Muscle of leg (tissue), 11 donors: ENCODE results near the gene NFATC2. TPM values are rescaled to one million over a fixed set of nuclear protein-coding genes. Genes with fewer than 3 reads are reported as not detected.

ENCODE experiments used
- DNase-seq: peaks from one replicate; pipeline ENCODE4 v3.0.0; 2013
- H3K27ac ChIP-seq: one replicate; pipeline ENCODE4 v1.5.1; 2013; ENCODE audit warnings: mild to moderate bottlenecking, low read length, control low read depth
- H3K27me3 ChIP-seq: one replicate; pipeline ENCODE4 v1.6.1; 2013; ENCODE audit warnings: low read length; ENCODE audit not compliant: control insufficient read depth, insufficient read depth
- H3K36me3 ChIP-seq: one replicate; pipeline ENCODE4 v1.6.1; 2013; ENCODE audit warnings: low read length; ENCODE audit not compliant: control insufficient read depth, insufficient read depth
- H3K4me1 ChIP-seq: one replicate; pipeline ENCODE4 v1.6.1; 2013; ENCODE audit warnings: low read length; ENCODE audit not compliant: control insufficient read depth, insufficient read depth
- H3K4me3 ChIP-seq: one replicate; pipeline ENCODE4 v1.5.1; 2013; ENCODE audit warnings: low read length, control low read depth
- H3K9me3 ChIP-seq: replicated peaks from 2 replicates; pipeline ENCODE4 v1.6.1; 2013; ENCODE audit warnings: low read depth, low read length; ENCODE audit not compliant: control insufficient read depth
- WGBS: methylation state at CpG from one replicate; pipeline ENCODE4 v1.1.5; 2013; ENCODE audit warnings: missing lambda C conversion rate; ENCODE audit not compliant: insufficient coverage; 5-methylcytosine and 5-hydroxymethylcytosine counted together
- polyA plus RNA-seq, 8 donors: library from polyadenylated mRNA; unstranded; fragments of 120-200 nt; gene quantifications; one replicate each; pipeline versions ENCODE4 v1.2.1 to v1.2.3, GENCODE V29; 2013; ENCODE audit warnings: inconsistent platforms in 1 of 8, low replicate concordance in 1 of 8; ENCODE audit not compliant: insufficient read length in 8 of 8, insufficient read depth in 1 of 8
- total RNA-seq: library from RNA; stranded (reverse); fragments of 120-200 nt; gene quantifications from one replicate; pipeline ENCODE4 v1.2.4, GENCODE V29; 2013

Gene NFATC2
- total and polyA plus RNA-seq, 9 donors: 3.8 to 8.3 (median 5.7) TPM

DNA sequence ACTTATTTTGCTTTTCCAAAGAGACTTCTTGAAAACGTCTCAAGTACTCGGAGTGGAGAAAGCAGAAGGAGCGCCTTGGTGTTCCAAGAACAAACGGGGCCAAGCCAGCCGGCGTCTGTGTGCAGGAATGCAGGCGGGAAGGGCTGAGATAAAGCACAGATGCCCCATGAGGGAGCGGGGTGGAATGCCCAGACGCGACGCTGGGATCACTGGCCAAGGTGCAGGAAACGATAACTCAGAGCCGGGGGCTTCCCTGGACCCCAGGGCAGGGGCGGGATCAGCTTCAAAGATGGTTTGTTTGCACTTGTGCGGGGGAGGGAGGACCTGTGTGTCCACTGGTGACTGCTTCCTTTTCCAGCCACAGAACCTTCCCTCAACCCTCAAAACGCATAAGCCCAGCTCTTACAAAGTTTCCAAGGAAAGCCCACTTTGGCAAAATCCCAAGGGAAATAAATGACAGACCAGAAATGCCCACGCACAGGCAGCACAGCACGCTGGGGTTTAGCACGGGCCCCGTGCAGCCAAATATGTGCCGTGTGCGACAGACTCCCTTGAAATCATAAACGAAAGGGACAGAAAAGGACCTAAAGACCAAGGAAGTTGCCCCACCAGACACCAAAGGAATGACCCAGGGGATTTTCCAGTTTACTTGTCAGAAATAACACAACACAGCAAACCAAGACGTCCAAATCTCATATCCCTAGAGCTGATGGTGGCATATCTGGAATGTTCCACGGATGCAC, 113.9 kb downstream of the NFATC2 start:
- H3K9me3 ChIP-seq: no peaks in the 10 kb centered on the region
- H3K36me3 ChIP-seq: peaks cover 28% of the 10 kb centered on the region
- no peaks in the 10 kb centered on the region for H3K27me3 ChIP-seq
- peak; percentile 93 for DNase-seq
- H3K4me1 ChIP-seq: peaks cover 28% of the 10 kb centered on the region
- H3K27ac ChIP-seq: peak overlapping the region; percentile 62
- 36% methylated on average over 19 of the region's 25 CpGs for WGBS
- no peak overlapping the region for H3K4me3 ChIP-seq

GRCh38 chr20:51427651-51428291, 114.7 kb downstream of the NFATC2 start:
- no peak for DNase-seq
- Histone ChIP-seq H3K36me3 (peaks cover 23% of the 10 kb centered on the region), H3K9me3 (no peaks in the 10 kb centered on the region), H3K27me3 (no peaks in the 10 kb centered on the region), H3K27ac (peak overlapping the region; percentile 62), H3K4me1 (peaks cover 28% of the 10 kb centered on the region), H3K4me3 (no peak overlapping the region)
- WGBS: 40% methylated on average over 9 of the region's 14 CpGs

DNA sequence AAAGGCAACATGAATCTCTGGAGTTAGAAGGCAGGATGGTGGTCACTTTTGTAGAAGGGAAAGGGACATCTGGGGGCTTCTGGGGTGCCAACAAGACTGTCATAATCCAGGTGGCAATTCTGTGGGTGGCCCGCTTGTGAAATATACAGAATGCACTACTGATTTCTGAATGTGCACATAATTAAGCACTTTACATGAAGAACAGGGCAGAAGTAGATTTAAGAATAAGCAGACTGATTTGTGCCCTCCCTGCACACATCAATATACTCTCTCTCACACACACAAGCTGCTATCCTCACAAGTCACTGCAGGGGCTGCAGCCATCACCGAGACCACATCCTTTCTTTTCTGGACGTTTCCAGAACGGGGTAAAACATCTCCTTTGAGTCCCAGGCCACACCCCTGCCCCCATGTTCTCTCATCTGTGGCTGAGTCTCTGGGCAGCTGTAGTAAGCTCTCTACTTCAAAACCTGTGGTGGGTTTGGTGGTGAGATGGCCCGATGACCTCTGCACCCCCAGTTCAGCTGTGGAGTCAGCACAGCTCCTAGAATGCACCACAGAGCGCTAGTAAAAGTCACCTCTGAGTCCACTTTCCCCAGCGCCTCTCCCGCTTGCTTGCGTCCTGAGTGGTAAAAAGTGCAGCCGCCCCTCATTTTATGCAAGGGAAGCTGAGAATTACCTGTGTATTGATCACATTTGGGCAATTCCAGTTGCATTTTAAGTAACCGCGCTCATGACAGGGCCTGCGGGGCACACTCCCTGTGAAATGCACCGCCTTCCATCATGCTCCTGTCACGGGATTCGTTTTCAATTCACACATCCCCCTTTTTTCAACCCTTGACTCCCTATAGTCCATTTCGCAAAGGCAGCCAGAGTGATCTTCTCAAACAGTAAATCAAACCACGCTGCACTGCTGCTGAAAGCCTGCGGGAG, 115.5 kb downstream of the NFATC2 start:
- DNase-seq: no peak
- H3K27ac ChIP-seq: no peak overlapping the region

DNA sequence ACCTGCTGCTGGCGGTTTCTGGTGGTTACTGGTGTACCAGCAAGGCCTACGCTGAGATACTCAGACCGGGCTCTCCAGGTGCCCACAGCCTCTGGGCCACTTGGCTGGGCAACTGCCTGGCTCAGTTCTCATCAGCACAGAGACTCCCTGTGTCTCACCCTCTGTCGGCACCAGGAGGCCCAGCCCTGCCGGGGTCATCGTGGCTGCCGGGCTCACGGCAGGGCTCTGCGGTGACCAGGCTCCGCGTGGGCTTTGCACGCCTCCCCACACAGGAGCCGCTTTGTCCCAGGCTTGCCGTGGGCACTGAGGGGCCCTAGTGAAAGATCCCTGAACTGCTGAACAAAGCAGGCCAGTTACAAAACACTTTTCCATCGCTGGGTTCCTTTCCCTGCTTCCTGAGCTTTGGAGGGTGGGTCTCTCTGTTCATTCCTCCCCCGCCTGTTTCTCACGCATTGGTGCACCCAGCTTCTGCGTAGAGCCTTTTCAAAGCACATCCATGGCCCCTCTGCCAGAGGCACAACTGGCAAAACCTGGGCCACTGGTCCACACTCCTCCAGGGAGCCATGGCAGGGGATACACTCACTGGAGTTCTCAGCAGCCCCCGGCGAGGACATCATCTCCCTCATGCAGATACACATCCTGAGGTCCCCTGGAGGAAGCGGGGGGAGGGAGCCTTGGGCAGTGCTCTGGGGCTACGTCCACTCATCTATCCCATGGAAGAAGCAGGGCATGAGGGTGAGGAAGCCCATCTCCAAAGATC, 117.0 kb downstream of the NFATC2 start:
- H3K4me1 ChIP-seq: peaks cover 26% of the 10 kb centered on the region
- no peak overlapping the region for H3K4me3 ChIP-seq
- H3K27ac ChIP-seq: no peak overlapping the region
- no peaks in the 10 kb centered on the region for H3K9me3 ChIP-seq
- DNase-seq: no peak
- H3K36me3 ChIP-seq: peaks cover 13% of the 10 kb centered on the region
- no peaks in the 10 kb centered on the region for H3K27me3 ChIP-seq
- 76% methylated on average over 18 of the region's 22 CpGs for WGBS

More for the DNA sequence above, 115.5 kb downstream of the NFATC2 start:
- Histone ChIP-seq H3K9me3 (no peaks in the 10 kb centered on the region), H3K27me3 (no peaks in the 10 kb centered on the region), H3K36me3 (peaks cover 16% of the 10 kb centered on the region), H3K4me1 (peaks cover 28% of the 10 kb centered on the region), H3K4me3 (no peak overlapping the region)
- 56% methylated on average over 17 of the region's 19 CpGs for WGBS

GRCh38 chr20:51424270-51425117, 118.0 kb downstream of the NFATC2 start:
- DNase-seq: no peak
- Histone ChIP-seq H3K4me3 (no peak overlapping the region), H3K9me3 (no peaks in the 10 kb centered on the region), H3K36me3 (peaks cover 11% of the 10 kb centered on the region), H3K4me1 (peaks cover 26% of the 10 kb centered on the region), H3K27me3 (no peaks in the 10 kb centered on the region), H3K27ac (no peak overlapping the region)
- 97% methylated on average over 6 of the region's 15 CpGs for WGBS

GRCh38 chr20:51423810-51424209, 118.7 kb downstream of the NFATC2 start:
- no peak overlapping the region for H3K27ac ChIP-seq
- WGBS: 71% methylated on average over 5 of the region's 7 CpGs

GRCh38 chr20:51423290-51423667, 119.2 kb downstream of the NFATC2 start:
- peaks cover 14% of the 10 kb centered on the region for H3K4me1 ChIP-seq
- H3K27ac ChIP-seq: no peak overlapping the region
- peaks cover 11% of the 10 kb centered on the region for H3K36me3 ChIP-seq
- 100% methylated on average over 1 of the region's 1 CpG for WGBS
- DNase-seq: no peak
- H3K9me3 ChIP-seq: no peaks in the 10 kb centered on the region
- no peak overlapping the region for H3K4me3 ChIP-seq
- no peaks in the 10 kb centered on the region for H3K27me3 ChIP-seq

More at GRCh38 chr20:51423810-51424209, 118.7 kb downstream of the NFATC2 start:
- Histone ChIP-seq H3K27me3 (no peaks in the 10 kb centered on the region), H3K36me3 (peaks cover 11% of the 10 kb centered on the region), H3K4me1 (peaks cover 20% of the 10 kb centered on the region), H3K9me3 (no peaks in the 10 kb centered on the region), H3K4me3 (no peak overlapping the region)
- no peak for DNase-seq

DNA sequence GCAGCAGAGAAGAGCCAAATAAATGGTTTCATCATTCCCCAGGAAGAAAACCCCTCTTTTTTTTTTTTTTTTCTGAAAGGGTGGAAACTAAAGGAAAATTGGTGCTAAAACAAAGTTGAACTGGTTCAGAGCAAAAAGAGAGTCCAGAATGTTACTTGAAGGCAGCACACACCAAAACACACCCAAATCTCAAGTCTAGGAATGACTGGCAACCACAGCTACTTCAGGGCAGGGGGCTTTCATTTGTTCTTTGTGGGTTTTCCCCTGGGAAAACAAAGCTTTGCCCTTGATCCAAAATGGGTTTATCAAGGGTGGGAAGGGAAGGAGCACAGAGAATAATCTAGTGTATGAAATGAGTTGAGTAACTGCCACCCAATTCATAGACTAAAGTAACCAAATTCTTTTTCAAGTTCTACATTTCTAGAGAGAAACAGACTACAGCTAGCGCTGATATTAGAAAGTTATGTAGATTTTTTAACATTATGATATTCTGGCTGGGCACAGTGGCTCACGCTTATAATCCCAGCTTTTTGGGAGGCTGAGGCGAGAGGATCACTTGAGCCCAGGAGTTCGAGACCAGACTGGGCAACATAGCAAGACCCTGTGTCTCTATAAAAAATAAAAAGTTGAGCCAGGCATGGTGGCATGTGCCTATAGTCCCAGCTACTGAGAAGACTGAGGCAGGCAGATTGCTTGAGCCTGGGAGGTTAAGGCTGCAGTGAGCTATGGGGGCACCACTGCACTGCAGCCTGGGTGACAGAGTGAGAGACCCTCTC, 119.8 kb downstream of the NFATC2 start:
- H3K27ac ChIP-seq: peak overlapping the region; percentile 49
- H3K4me1 ChIP-seq: peaks cover 13% of the 10 kb centered on the region
- H3K36me3 ChIP-seq: peaks cover 11% of the 10 kb centered on the region
- H3K27me3 ChIP-seq: no peaks in the 10 kb centered on the region
- H3K4me3 ChIP-seq: no peak overlapping the region
- 94% methylated on average over 3 of the region's 4 CpGs for WGBS
- DNase-seq: peak; percentile 62
- H3K9me3 ChIP-seq: no peaks in the 10 kb centered on the region
